HG03095 (cell line): ENCODE measurements around the gene MEX3B.
A peak's percentile ranks its signal among the peaks of the same experiment; 100 is the strongest.
"Not testable (repeated sequence)": the region's sequence is repeated elsewhere in the genome, so short reads cannot be mapped to it uniquely, and the experiment has no call there.

Experiments used
- ATAC-seq: cut with Tn5 transposase; IDR thresholded peaks from one replicate; pipeline ENCODE4 v1.9.1; 2021; ENCODE audit warnings: moderate library complexity; ENCODE audit not compliant: unreplicated experiment

Gene MEX3B

DNA sequence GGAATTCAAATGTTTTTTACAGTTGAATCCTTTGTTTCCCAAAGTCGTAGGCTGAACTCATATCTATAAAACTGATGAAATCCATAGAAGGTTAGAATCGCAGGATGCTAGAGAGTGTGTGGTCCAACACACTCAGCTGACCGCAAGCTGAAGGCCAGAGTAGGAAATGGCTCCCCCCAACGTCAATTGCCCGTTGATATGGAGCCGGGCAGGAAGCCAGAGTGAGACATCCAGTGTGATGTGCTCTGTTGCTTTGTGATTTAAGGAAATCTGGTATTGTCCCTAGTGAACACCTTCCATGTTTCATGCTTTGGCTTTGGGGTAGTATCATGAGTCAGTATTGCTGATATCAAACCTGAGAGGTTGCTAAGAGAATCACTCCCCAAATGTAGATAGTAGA is 5.8 kb upstream of the MEX3B start:
- ATAC-seq = no peak

DNA sequence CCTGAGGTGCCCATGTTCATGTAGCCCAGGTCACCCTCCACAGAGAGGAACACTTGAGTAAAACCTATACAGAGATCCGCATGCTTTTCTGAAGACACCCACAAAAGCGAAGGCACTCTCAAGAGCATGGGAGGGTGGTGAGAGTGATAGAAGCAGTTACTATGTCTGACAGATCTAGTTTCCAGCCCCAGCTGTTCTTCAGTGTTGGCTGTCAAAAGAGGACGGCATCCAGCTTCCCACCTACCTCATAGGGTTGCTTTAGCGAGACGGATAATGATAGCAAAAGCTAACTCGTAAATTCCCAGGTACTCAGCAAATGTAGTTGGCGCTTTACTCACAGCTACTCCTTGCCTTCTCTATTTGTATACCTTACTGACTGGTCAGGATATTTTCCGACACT is 3.0 kb upstream of the MEX3B start:
- no peak for ATAC-seq

DNA sequence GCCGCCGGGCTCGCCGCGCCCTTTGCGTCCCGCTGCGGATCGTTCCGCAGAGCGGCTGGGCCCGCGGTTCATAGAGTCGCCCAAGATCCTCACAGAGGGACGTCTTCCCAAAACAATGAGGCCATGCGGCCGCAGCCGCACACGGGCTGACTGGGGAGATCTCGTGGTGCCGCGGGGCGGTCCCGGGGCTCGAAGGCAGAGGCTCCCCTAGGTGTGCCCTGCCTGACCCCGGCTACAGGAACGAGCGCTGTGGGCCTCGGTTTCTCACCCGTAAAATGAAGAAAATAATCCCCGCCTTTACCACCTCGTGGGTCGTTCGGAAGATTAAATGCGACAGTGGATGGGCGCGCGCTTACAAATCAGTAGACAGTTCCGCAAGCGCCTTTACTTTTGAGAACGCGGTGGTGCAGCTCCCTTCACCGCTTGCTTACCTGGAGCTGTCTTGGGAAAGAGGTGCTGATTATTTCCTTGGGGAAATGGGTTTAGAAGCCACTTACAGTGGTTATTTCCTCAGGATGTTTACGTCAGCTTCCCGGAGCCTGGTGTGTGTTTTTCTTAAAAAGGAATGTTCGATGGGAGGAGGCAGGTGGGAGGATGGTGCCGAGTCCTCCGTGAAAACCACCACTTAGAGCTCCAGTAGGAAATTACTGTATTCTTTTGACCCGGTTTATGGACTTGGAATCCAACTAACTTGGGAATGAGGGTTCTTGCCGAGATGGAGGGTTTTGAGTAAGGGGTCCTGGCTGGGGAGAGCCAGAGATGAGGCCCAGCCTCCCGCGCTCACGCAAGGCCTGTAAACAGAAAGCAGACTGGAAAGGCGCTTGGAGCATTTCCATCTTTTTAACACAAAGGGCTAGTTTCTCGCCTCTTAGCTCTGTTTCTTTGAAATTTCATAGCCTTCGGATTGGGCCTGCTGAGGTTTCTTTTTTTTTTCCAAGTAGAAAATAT is 1.9 kb upstream of the MEX3B start:
- no peak for ATAC-seq

DNA sequence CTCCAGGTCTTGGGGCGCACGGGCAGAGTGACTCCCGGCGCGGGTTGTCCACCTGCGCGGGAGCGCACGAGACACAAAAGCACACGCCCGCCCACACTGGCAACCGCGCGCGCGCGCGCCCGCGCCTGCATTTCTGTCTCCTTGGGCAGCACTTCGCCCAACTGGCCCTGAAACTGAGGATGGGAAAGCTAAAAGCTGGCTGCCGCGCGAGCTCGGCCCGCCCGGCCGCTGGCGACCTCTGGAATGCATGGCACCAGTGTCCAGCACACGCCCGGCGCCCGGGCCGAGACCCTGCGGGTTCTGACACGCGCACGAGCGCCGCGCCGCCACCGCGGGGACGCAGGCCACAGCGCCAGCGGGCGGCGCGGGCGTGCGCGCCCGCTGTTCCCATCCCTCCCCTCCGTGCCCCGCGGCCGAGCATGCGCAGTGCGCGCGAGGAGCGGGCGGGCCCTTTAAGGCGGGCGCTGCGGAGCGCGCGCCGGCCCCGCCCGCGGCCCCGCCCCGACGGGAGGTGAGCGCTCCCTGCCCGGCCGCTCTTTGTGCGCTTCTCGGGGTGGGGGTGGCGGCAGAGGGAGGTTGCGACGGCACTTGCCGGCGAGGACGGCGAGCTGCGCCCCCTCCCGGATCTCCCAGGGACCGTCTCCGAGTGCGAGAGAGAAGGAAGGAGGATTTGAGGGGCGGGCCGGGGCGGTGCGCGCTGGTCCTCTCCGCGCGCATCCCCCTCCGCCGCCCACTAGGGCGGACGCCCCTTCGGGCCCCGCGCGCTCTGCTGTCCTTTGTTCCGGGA is 1.0 kb upstream of the MEX3B start:
- peak; percentile 63 for ATAC-seq

DNA sequence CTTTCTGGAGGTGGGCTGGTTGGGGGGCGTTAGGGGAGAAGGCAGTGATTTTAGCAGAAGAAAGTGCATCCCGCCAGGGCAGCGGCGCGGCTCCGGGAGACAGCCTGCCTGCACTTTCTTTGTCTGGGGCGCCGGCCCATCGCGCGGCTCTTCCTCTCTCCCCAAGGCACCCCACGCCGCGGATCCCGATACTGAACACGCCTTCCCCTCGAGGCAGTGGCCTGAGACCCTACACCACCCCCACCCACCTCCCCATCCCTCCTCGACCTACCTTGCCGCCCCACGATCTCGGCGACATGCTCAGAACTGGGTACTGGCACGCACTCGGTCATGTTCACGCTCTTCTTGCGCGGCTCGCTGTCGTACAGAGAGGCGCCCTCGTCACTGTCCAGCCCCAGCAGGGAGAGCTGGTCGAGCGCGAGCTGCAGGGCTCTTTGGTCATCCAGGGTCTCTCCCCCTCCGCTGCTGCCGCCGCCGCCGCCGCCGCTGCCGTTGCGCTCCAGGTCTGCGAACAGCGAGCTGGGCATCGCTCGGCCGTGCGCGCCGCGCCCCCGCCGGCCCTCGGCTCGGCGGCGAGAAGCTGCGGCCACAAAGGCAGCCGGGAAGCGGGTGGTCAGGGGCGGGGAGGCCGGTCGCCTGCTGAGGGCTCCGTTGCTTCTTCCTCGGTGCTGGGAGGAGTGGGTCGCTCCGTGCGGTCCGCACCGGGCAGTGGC is 483 bp downstream of the MEX3B start:
- ATAC-seq = peak; percentile 3

DNA sequence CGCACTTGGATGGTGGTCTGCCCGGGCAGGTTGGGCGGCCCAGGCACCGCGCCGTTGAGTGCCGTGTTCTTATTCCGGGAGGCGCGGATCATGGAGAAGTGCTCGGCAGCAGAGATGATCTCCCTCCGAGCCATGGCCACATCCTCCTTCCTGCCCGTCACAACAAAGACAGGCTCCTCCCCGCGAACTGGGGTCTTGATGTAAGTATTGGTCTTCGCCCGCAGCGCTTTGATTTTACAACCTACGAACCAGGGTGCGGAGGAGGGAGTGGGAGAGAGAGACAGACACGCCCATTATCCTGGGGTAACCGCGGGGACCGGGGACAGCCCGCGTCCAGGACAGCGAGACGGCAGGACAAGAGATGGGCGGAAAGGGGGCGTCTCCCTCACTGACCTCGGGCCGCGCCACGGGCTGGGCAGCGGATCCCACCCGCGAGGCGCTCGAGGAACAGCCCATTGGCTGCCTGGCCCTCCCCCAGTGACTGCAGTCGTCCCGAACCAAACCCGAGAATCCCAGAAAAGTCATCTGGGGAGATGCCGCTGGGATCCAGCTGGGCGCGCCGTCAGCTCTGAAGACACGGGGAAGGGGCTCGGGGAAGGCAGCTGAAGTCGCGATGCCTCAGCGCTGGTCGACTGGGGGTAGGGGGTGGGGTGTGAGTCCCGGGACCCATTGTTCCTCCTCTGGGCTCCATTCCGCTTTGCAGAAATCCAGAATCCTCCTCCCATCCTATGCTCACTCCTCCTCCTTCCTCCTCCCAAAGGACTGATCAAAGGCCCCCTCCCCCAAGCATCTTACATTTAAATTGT is 1.2 kb downstream of the MEX3B start:
- ATAC-seq = no peak

DNA sequence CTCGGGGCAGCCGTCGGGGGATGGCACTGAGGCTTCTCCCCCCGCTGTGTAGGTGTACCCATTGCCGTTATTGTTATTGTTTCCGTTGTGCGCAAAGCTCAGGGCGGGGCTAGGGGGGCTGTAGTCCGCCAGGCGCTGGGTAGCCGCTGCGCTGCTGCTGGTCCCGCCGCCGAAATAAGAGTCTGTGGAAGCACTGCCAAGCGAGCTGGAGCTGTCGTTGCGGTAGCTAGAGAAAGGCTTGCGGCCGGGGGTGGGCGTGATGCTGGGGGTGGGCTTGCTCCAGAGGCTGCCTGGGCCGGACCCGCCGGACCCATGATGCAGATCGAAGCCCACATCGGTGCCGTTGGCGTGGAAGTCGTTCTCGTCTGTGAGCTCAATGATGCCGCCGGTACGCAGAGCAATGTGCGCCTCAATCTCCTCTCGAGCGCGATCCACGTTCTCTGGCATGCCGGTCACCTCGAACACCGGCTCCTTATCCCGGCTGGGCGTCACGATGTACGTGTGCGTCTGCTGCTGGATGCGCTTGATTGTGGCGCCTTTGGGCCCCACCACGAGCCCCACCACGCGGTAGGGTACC is 1.9 kb downstream of the MEX3B start:
- ATAC-seq = no peak

DNA sequence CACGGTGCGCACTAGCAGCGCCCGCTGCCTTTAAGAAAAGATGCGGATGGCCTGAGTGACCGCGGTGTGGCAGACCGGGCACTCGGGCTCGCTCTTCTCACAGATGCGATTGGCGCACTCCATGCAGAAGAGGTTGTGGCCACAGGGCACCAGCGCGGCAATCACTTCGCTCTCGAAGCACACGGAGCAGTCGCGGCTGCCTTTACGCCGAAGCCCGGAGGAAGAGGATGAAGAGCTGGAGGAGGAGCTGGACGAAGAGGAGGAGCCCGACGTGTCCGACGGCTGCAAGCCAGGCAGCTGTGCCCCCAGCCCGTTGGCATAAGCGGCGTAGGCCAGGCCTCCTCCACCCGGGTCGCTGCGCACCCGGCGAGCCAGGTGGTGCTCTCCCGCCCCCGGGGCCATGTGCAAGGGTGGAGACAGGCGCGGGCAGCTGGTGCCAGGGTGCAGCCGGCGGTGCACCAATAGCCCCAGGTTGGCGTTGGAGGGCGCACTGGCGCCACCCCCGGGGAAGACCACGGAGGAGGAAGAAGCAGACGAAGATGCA is 2.6 kb downstream of the MEX3B start:
- no peak for ATAC-seq

DNA sequence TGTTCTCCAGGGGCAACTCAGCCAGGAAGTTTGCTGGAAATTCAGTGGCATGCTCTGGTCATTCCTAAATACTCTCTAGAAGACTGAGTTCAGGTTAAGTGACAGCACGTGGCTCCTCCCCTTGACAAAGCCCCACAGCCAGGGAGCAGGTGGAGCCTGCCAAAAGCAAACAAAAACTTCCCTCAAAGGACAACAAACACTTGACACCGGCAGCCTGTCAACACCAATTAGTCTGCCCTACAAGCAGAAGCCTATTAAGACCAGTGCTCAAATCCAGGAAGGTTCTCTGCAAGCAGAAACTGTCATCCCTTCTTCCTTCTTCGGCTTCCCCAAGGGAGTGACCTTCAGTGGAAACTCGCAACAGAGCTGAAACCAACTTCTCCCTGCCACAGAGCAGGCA is 5.0 kb downstream of the MEX3B start:
- no peak for ATAC-seq

DNA sequence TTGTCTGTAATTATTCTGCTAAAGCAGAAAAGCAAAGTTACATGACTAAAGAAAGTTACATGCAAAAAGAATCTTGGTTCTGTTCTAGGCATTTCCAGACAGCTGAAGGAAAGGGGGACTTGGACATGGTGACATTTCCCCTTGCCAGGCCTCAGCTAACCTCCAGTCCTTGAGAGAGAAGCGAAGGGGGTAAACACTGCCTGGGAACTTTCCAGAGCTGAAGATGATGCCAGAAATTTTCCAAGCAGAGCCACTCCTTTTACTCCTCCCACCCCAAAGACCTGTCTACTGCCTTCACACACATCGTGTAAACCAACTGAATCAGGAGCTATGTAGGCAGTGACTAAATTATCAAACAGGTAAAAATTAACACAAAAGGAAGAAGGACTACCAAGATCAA is 5.4 kb downstream of the MEX3B start:
- ATAC-seq = no peak

DNA sequence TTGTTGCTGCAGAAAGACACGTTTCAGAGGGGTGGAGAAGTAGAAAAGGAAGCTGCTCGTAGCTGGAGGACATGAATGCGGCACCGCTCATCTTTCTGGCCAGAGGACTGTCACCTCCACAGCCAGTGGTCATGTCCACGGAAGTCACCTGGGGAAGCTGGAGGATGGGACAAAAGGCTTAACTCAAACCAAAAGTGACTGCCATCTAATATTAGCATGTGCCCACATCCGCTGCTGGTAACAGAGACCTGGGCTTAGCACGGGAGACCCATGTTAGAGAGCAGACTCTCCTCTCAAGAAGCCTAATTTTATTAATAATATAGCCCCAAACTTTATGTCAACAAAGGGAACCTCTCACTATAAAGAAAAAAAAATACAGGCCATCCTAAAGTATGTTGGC is 5.9 kb downstream of the MEX3B start:
- no peak for ATAC-seq

DNA sequence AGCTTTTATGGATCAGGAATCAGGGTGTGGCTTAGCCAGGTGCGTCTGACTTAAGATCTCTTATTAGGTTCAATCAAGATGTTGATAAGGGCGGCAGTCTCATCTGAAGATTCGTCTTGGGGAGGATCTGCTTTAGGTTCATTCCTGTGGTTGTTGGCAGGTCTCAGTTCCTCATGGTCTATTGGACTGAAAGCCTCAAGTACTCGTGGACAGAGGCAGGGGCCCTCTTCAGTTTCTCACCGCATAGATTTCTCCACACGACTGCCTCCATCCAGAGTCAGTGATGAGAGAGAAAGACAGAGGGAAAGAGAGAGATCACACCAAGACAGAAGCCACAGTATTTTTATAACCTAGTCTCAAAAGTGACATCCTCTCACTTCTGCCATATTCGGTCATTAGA is 9.4 kb downstream of the MEX3B start:
- ATAC-seq = no peak

DNA sequence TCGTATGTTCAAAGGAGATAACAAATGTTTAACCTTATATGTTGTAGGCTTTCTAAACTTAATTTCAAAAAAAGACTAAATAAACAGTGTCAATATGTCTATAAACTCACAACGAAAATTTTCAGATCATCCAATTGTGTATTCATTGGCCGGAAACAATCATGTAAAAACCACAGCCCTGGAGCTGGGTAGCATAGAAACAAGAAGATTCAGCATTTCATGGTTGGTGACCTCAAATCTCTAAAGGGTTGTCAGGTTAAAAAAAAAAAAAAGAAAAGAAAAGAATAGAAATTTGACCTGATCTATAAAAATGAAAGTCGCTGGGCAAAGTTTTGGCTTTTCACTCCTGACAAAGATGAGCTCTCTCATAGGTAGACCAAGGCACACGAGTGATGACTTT is 13.9 kb downstream of the MEX3B start:
- no peak for ATAC-seq

DNA sequence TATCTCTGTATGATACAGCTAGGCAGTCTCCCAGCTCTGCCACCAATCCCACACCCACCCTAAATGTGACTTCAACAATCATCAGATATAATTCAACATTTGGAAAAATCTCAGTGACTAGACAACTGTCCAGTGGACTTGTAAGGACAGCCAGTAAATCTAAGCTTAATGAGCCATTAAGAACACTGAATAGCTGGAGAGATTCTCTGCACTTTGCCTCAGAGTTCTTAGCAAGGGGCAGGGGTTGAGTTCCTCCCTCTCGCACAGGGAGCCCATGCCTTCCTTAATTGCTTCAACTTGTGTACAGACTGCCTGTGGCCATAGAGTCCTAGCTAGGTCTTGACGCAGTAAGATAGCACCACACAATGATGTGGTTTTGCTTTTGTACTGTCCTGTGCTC is 15.6 kb downstream of the MEX3B start:
- no peak for ATAC-seq

DNA sequence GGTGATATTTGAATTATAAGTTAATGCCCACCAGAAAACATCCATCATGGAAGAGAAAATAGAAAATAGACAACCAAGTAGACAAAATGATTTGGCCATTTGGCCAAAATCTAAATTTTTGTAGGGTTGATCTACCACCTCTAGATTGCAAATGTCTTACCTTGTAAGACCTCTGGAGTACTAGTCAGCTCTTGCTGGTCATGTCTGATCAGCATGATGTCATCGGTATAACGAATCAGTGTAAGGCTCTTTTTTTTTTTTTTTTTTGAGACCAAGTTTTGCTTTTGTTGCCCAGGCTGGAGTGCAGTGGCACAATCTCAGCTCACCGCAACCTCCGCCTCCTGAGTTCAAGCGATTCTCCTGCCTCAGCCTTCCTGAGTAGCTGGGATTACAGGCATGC is 17.7 kb downstream of the MEX3B start:
- not testable (repeated sequence) for ATAC-seq

DNA sequence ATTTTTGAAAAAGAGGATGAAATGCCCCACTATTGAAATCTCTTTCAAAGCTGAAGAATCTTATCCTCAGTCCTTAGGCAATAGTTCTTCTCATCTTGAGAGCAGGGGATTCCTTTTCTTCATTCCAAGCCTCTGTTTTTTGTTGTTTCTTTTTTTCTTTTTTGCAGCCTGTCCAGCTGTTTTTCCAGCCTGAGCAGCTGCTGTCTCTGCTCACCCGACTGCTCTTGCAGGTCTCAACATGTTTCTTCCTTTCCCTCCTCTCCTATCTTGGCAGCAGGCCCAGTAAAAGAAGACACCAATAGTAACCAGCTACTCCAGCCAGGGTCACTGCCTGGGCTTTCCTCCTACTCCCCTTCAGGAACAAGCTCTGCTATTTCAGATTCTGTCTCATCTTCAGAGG is 23.8 kb downstream of the MEX3B start:
- ATAC-seq = no peak

DNA sequence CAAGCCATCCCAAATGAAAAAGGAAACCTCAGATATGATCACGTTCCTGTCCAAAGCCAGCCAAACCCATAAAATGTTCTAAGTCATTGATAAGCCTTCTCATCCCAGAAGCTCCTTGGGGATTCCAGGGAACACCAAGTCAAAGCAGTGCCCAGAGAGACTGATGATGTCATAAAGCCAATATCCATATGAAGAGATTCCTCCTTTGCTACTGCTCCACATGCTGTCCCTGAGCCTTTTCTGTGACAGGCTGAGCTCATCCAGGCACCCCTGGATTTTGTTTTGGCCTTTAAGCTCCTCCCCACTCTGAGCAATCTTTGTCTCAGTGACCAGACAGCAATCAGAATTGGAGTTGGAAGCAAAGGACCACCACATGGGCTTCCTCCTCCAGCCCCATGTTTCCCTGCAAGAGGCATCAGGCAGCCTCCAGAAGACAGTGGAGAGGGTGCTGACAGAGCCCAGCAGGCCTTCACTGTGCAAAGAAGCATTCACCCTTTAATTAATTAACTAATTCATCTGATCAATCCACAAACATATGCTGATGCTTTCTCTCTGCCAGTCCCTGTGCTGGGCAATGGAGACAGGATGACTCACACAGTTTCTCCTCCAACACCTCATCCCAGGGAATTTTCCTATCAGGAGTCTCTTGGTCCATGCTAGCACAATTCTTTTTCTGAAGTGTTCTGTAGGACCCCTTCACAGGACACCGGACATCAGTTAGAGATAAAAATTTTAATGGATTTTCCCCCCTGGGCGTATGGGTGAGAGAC is 25.0 kb downstream of the MEX3B start:
- no peak for ATAC-seq

DNA sequence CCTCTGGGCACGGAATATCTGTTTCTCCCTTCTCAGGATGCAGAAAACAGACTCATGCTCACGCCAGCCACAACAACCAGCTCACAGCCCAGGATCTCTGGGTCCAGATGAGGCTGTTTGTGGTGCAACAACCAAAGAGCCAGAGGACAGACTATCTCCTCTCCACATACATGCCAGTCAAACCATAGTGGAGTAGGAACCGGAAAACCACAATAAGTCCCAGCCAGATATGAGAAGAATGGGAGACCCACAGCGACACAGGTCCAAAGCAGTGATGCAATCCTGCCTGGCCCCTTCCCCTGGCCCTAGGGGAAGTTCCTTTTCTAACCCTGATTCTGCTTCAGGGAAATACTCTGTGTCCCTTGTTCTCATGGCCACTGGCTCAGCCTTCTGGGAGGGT is 27.6 kb downstream of the MEX3B start:
- ATAC-seq = no peak

DNA sequence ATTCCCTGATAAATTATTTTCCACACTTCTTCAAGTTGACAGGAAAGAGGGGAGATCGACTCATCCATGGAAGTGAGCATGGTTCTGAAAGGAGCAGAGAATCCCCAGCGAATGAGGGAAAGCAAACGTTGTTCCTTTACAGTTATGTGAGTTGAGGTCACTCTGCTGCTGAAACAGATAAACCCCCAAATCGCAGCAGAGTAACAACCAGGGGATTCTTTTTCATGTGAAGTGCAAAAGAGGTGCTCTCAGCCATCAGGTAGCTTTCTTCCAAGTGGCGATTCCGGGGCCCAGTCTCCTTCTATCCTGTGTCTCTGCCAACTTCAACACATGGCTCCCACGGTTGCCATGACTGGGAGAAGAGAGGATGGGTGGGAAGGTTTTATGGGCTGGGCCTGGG is 28.2 kb downstream of the MEX3B start:
- ATAC-seq = no peak
